PC-9 (cell line): Measurements from ENCODE around the gene EPB41L4A. TPM values are rescaled to one million over a fixed set of nuclear protein-coding genes. Genes with fewer than 3 reads are reported as not detected.

Experiments used
- BruUV-seq: library from RNA; stranded (reverse); fragments of 400-500 nt; replicated peaks from 2 replicates; lab custom pipeline; 2021; lab: Mats Ljungman, UMichigan
- CTCF ChIA-PET: fragments of 300-600 bp; sonication (Branson Sonifier 250); formaldehyde crosslinking; loops from one replicate; lab custom pipeline; 2022; ENCODE audit warnings: antibody characterized with exemption; lab: Charles Lee
- POLR2A ChIA-PET: fragments of 300-600 bp; sonication (Branson Sonifier 250); formaldehyde crosslinking; loops from one replicate; lab custom pipeline; 2022; ENCODE audit warnings: antibody characterized with exemption; ENCODE audit not compliant: unreplicated experiment; lab: Charles Lee
- DNase-seq, 2 experiments: peaks; one replicate each; pipeline versions ENCODE4 v3.0.0 to v3.0.0-alpha.2; 2015 to 2022; ENCODE audit warnings: mixed read lengths in 1 of 2
- H2AFZ ChIP-seq: fragments of 200-600 bp; sonication (generic); 2 replicates; pipeline ENCODE4 v1.8.1; 2017; ENCODE audit warnings: antibody characterized with exemption
- H3F3A ChIP-seq: fragments of 200-600 bp; sonication (generic); 2 replicates; pipeline ENCODE4 v1.8.1; 2017; ENCODE audit warnings: antibody characterized with exemption, mild to moderate bottlenecking, low read depth; ENCODE audit not compliant: insufficient read depth
- H3K27ac ChIP-seq: fragments of 200-600 bp; sonication (generic); 2 replicates; pipeline ENCODE4 v1.6.1; 2016; ENCODE audit warnings: mixed run types
- H3K27me3 ChIP-seq: fragments of 200-600 bp; sonication (generic); 2 replicates; pipeline ENCODE4 v1.6.1; 2016; ENCODE audit warnings: low read depth, mixed run types; ENCODE audit not compliant: insufficient read depth
- H3K36me3 ChIP-seq: fragments of 200-600 bp; sonication (generic); 2 replicates; pipeline ENCODE4 v1.6.1; 2016; ENCODE audit warnings: low read depth, mixed run types
- H3K4me1 ChIP-seq: fragments of 200-600 bp; sonication (generic); replicated peaks from 2 replicates; pipeline ENCODE4 v1.6.1; 2016; ENCODE audit warnings: mixed run types; ENCODE audit not compliant: insufficient read depth
- H3K4me2 ChIP-seq: fragments of 200-600 bp; sonication (generic); 2 replicates; pipeline ENCODE4 v1.6.1; 2017; ENCODE audit warnings: mixed run types
- H3K4me3 ChIP-seq: fragments of 200-600 bp; sonication (generic); 2 replicates; pipeline ENCODE4 v1.6.1; 2016; ENCODE audit warnings: mixed run types
- H3K79me2 ChIP-seq: fragments of 200-600 bp; sonication (generic); 2 replicates; pipeline ENCODE4 v1.6.1; 2017; ENCODE audit warnings: low read depth, mixed run types
- H3K9me2 ChIP-seq: fragments of 200-600 bp; sonication (generic); 2 replicates; pipeline ENCODE4 v1.8.1; 2017; ENCODE audit warnings: mild to moderate bottlenecking; ENCODE audit not compliant: insufficient read depth
- H3K9me3 ChIP-seq: fragments of 200-600 bp; sonication (generic); 2 replicates; pipeline ENCODE4 v1.8.1; 2016; ENCODE audit warnings: low read depth; ENCODE audit not compliant: insufficient read depth
- H4K20me1 ChIP-seq: fragments of 200-600 bp; sonication (generic); 2 replicates; pipeline ENCODE4 v1.8.1; 2017; ENCODE audit not compliant: insufficient read depth
- EZH2 ChIP-seq: fragments of 200-600 bp; sonication (generic); IDR thresholded peaks from 2 replicates; pipeline ENCODE4 v1.8.0; 2017; ENCODE audit warnings: antibody characterized with exemption, low read depth
- intact Hi-C: fragments of 100-400 bp; cut with micrococcal nuclease; formaldehyde crosslinking; loops from one replicate; pipeline ENCODE4 v1.10.0; 2022; ENCODE audit not compliant: unreplicated experiment
- total RNA-seq: library from RNA; stranded (reverse); gene quantifications from 2 replicates; pipeline ENCODE4 v1.2.3, GENCODE V29; 2021
- TF ChIP-seq, protein P1 (sequence below): fragments of 200-600 bp; sonication (generic); conservative IDR thresholded peaks from 2 replicates; pipeline ENCODE4 v1.6.1; 2017; ENCODE audit warnings: mixed run types, antibody characterized with exemption, mild to moderate bottlenecking, moderate library complexity

The EPB41L4A gene
- total RNA-seq, 1 experiment from 2014 or later, result 9.4 TPM

DNA sequence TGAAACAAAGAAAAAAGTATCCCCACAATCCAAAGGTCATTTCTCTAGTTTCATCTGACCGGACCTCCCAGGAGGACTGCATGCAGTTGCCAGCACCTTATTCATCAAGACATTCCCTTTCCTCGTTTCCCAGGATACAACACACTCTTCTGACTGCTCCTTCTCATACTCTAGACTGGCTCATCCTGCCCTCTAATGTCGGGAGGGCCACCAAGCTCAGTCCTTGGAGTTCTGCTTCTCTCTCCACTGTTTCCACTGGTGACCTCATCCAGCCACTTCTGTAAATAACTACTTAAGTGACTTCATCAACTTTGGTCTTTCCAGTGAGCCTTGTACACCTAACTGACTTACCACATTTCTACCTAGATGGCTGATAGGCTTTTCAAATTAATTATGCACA, 179.1 kb downstream of the EPB41L4A start:
- no peak for TF ChIP-seq EZH2
- TF ChIP-seq, protein P1, sequence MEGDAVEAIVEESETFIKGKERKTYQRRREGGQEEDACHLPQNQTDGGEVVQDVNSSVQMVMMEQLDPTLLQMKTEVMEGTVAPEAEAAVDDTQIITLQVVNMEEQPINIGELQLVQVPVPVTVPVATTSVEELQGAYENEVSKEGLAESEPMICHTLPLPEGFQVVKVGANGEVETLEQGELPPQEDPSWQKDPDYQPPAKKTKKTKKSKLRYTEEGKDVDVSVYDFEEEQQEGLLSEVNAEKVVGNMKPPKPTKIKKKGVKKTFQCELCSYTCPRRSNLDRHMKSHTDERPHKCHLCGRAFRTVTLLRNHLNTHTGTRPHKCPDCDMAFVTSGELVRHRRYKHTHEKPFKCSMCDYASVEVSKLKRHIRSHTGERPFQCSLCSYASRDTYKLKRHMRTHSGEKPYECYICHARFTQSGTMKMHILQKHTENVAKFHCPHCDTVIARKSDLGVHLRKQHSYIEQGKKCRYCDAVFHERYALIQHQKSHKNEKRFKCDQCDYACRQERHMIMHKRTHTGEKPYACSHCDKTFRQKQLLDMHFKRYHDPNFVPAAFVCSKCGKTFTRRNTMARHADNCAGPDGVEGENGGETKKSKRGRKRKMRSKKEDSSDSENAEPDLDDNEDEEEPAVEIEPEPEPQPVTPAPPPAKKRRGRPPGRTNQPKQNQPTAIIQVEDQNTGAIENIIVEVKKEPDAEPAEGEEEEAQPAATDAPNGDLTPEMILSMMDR, result no peak
- POLR2A ChIA-PET, result no interaction called here
- CTCF ChIA-PET, result no interaction called here
- Histone ChIP-seq H3K36me3 (no peaks in the 10 kb centered on the region), H3K4me1 (no peaks in the 10 kb centered on the region), H2AFZ (no peak overlapping the region), H3K79me2 (no peaks in the 10 kb centered on the region), H3F3A (no peaks in the 10 kb centered on the region), H3K4me3 (no peak overlapping the region), H3K27me3 (no peaks in the 10 kb centered on the region), H3K9me2 (no peaks in the 10 kb centered on the region), H3K27ac (no peak overlapping the region), H3K4me2 (no peak overlapping the region), H4K20me1 (no peaks in the 10 kb centered on the region), H3K9me3 (no peaks in the 10 kb centered on the region)
- no TSS peak for BruUV-seq
- DNase-seq, result peak in 1 of 2 experiments; percentile 39
- intact Hi-C loops, result no loop called here

- CTCF ChIA-PET, result no interaction called here
- H3K4me1 ChIP-seq, result no peaks in the 10 kb centered on the region
- intact Hi-C loops, result no loop called here
- H2AFZ ChIP-seq, result no peak overlapping the region
- H3K27me3 ChIP-seq, result no peaks in the 10 kb centered on the region
- no peak overlapping the region for H3K4me2 ChIP-seq
- no TSS peak for BruUV-seq
- DNase-seq, result no peak
- no peak overlapping the region for H3K27ac ChIP-seq
- H3K9me3 ChIP-seq, result no peaks in the 10 kb centered on the region
- no peak overlapping the region for H3K4me3 ChIP-seq
- no peaks in the 10 kb centered on the region for H3K79me2 ChIP-seq
- H3K36me3 ChIP-seq, result no peaks in the 10 kb centered on the region
- no peaks in the 10 kb centered on the region for H3K9me2 ChIP-seq
- H3F3A ChIP-seq, result no peaks in the 10 kb centered on the region
- no peaks in the 10 kb centered on the region for H4K20me1 ChIP-seq
- no peak for TF ChIP-seq EZH2
- TF ChIP-seq, protein P1, result no peak
- POLR2A ChIA-PET, result no interaction called here
These were observed 180.6 kb downstream of the EPB41L4A start for GRCh38 chr5:112238473-112238872.

GRCh38 chr5:112237456-112237855, 181.6 kb downstream of the EPB41L4A start:
- Histone ChIP-seq H3K4me2 (no peak overlapping the region), H3F3A (no peaks in the 10 kb centered on the region), H3K36me3 (no peaks in the 10 kb centered on the region), H3K4me1 (peaks cover 7% of the 10 kb centered on the region; the same call in 1 of the 2 replicates), H3K79me2 (no peaks in the 10 kb centered on the region), H3K9me2 (no peaks in the 10 kb centered on the region), H3K4me3 (no peak overlapping the region), H2AFZ (no peak overlapping the region), H3K27me3 (no peaks in the 10 kb centered on the region), H4K20me1 (no peaks in the 10 kb centered on the region), H3K9me3 (no peaks in the 10 kb centered on the region), H3K27ac (no peak overlapping the region)
- POLR2A ChIA-PET, result no interaction called here
- TF ChIP-seq, protein P1, result no peak
- TF ChIP-seq EZH2, result no peak
- CTCF ChIA-PET, result no interaction called here
- no TSS peak for BruUV-seq
- no peak for DNase-seq
- intact Hi-C loops, result no loop called here
